Neural crest cell (in vitro differentiated cells): Measurements from ENCODE around the gene DOCK8. TPM values are rescaled to one million over a fixed set of nuclear protein-coding genes. Genes with fewer than 3 reads are reported as not detected.

Experiments
- DNase-seq: peaks from one replicate; pipeline ENCODE4 v3.0.0; 2021; ENCODE audit warnings: low read depth, mixed read lengths, low spot score
- H3K27ac Mint-ChIP-seq: one replicate; pipeline ENCODE4 v1.8.0; 2021; ENCODE audit warnings: mild to moderate bottlenecking, mixed read lengths; ENCODE audit not compliant: unreplicated experiment
- H3K27me3 Mint-ChIP-seq: 2 replicates; pipeline ENCODE4 v1.8.0; 2021; ENCODE audit warnings: low read depth, mild to moderate bottlenecking, mixed read lengths
- H3K36me3 Mint-ChIP-seq: 2 replicates; pipeline ENCODE4 v1.8.0; 2021; ENCODE audit warnings: low read depth, mild to moderate bottlenecking, mixed read lengths
- H3K4me1 Mint-ChIP-seq: 2 replicates; pipeline ENCODE4 v1.8.0; 2021; ENCODE audit warnings: mixed read lengths
- H3K4me3 Mint-ChIP-seq: one replicate; pipeline ENCODE4 v1.8.0; 2021; ENCODE audit warnings: mild to moderate bottlenecking, mixed read lengths
- H3K9me3 Mint-ChIP-seq: 2 replicates; pipeline ENCODE4 v1.8.0; 2021; ENCODE audit warnings: mixed read lengths
- total RNA-seq: library from RNA; stranded (reverse); gene quantifications from 2 replicates; pipeline ENCODE4 v1.2.1, GENCODE V29; 2021
- TF ChIP-seq, protein P1 (sequence below): fragments of 200-600 bp; sonication (generic); conservative IDR thresholded peaks from 2 replicates; pipeline ENCODE4 v1.5.0; 2021; ENCODE audit warnings: antibody characterized with exemption, mild to moderate bottlenecking

Gene DOCK8
- total RNA-seq, 1 donor from 2014 or later: 0.58 TPM

DNA sequence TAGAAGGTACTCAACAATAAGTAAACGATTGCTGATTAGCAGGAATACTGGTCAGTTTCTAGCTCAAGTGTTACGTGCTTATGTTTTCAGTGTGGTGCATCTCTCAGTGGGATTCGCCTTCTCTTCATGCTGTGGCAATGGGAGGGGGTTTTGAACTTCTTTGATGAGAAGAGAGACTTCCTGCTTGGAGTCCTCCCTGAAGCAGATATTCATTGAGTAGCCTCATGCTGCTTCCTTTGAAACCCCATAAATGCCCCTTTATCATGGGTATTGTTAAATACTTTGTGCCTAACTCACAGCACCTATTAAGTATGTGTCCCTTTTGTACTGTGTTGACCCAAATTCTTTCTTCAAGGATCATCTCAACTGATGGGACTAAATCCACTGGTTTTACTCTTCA, 116.5 kb downstream of the DOCK8 start:
- TF ChIP-seq, protein P1, sequence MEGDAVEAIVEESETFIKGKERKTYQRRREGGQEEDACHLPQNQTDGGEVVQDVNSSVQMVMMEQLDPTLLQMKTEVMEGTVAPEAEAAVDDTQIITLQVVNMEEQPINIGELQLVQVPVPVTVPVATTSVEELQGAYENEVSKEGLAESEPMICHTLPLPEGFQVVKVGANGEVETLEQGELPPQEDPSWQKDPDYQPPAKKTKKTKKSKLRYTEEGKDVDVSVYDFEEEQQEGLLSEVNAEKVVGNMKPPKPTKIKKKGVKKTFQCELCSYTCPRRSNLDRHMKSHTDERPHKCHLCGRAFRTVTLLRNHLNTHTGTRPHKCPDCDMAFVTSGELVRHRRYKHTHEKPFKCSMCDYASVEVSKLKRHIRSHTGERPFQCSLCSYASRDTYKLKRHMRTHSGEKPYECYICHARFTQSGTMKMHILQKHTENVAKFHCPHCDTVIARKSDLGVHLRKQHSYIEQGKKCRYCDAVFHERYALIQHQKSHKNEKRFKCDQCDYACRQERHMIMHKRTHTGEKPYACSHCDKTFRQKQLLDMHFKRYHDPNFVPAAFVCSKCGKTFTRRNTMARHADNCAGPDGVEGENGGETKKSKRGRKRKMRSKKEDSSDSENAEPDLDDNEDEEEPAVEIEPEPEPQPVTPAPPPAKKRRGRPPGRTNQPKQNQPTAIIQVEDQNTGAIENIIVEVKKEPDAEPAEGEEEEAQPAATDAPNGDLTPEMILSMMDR: no peak
- Mint-ChIP-seq H3K4me1 (no peaks in the 10 kb centered on the region), H3K9me3 (peaks cover 3% of the 10 kb centered on the region), H3K27ac (no peak overlapping the region), H3K4me3 (no peak overlapping the region), H3K27me3 (peaks cover 38% of the 10 kb centered on the region), H3K36me3 (no peaks in the 10 kb centered on the region)
- DNase-seq: no peak

DNA sequence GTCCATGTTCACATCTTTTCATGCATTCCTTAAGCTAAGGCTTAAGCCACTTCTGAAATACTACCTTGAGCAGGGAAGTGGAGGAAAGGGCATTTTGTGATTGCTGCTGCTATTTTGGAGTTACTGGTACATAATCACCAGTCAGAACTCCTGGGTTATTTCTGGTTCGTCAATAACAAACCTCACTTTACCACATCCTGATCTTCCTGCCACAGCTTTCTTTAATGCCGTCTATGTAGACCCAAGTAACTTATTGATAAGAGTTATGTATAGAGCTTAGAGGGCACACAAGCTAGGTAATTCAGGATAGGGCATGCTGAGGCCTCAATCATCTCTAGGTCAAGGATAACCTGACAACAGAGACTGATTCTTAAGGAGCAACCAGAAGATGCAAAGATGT, 120.7 kb downstream of the DOCK8 start:
- Mint-ChIP-seq H3K27ac (no peak overlapping the region), H3K36me3 (no peaks in the 10 kb centered on the region), H3K27me3 (peaks cover 47% of the 10 kb centered on the region), H3K4me1 (no peaks in the 10 kb centered on the region), H3K4me3 (no peak overlapping the region), H3K9me3 (no peaks in the 10 kb centered on the region)
- TF ChIP-seq, protein P1: no peak
- no peak for DNase-seq

DNA sequence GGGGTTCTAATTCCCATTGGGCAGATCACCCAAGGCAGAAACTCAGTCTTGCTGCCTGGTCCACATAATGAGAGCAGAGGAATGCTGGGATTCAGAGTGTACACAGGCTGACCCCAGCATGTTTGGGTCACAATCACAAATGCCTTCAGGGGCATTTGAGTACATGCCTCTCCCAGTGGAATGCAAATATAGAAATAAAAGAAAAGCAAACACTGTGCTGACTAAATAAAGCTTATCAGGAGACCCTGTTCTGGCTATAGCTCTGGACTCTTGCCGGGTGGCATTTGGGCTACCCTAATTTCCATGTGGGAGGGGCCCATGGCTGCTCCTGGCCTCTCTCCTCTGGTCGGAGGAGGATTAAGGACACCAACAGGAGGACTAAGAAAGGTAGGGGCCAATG, 121.4 kb downstream of the DOCK8 start:
- Mint-ChIP-seq H3K9me3 (no peaks in the 10 kb centered on the region), H3K27ac (no peak overlapping the region), H3K27me3 (peaks cover 43% of the 10 kb centered on the region), H3K4me3 (no peak overlapping the region), H3K4me1 (no peaks in the 10 kb centered on the region), H3K36me3 (no peaks in the 10 kb centered on the region)
- TF ChIP-seq, protein P1: no peak
- no peak for DNase-seq

DNA sequence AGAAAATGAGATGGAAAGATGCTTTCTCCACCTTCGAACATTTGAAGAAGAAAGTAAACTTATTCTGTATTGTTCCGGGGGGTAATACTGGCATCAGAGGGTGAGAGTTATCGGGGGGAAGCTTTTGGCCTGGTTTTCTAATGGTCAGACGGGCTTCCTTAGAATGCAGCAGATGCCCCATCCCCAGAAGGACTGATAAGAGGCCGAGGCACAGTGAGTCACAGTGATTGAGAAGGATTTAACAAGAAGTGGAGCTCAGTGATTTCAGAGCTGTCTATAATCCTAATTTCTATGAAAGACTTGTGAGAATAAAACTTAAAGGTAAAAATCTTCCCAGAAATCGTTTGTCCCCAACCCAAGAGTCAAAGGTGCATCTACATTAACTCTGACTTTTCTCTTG, 123.9 kb downstream of the DOCK8 start:
- peaks cover 43% of the 10 kb centered on the region for H3K27me3 Mint-ChIP-seq
- H3K9me3 Mint-ChIP-seq: no peaks in the 10 kb centered on the region
- DNase-seq: no peak

DNA sequence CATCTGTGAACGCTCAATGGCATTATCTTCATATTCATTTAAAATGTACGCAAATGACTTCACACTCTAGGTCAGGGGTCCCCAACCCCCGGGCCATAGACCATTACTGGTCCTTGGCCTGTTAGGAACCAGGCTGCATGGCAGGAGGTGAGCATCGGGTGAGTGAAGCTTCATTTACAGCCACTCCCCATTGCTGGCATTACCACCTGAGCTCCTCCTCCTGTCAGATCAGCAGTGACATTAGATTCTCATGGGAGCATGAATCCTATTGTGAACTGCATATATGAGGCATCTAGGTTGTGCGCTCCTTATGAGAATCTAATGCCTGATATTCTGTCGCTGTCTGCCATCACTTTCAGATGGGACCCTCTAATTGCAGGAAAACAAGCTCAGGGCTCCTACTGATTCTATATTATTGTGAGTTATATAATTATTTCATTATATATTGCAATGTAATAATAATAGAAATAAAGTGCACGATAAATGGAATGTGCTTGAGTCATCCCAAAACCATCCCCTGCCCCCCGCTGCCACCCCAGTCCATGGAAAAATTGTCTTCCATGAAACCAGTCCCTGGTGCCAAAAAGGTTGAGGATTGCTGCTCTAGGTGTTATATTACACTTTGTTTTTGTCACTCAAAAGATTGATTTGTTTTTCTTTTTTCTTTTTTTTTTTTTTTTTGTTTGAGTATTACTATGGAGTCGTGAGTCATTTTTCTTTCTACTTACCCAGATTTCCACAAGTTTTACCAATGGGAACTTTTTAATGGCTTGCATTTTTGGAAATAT, 127.2 kb downstream of the DOCK8 start:
- TF ChIP-seq, protein P1: no peak
- H3K9me3 Mint-ChIP-seq: no peaks in the 10 kb centered on the region
- DNase-seq: no peak
- H3K4me3 Mint-ChIP-seq: no peak overlapping the region
- no peaks in the 10 kb centered on the region for H3K4me1 Mint-ChIP-seq
- peaks cover 42% of the 10 kb centered on the region for H3K27me3 Mint-ChIP-seq
- H3K36me3 Mint-ChIP-seq: no peaks in the 10 kb centered on the region
- no peak overlapping the region for H3K27ac Mint-ChIP-seq

More for the DNA sequence above, 123.9 kb downstream of the DOCK8 start:
- TF ChIP-seq, protein P1: no peak
- Mint-ChIP-seq H3K36me3 (no peaks in the 10 kb centered on the region), H3K27ac (peak overlapping the region; percentile 10), H3K4me3 (no peak overlapping the region), H3K4me1 (no peaks in the 10 kb centered on the region)
